Calu3 (cell line): ENCODE results near the gene ADGRE2. TPM values are rescaled to one million over a fixed set of nuclear protein-coding genes. Genes with fewer than 3 reads are reported as not detected.

ENCODE experiments used
- BruUV-seq: library from RNA; stranded (reverse); fragments of 400-500 nt; replicated peaks from 2 replicates; lab custom pipeline; 2021; lab: Mats Ljungman, UMichigan
- CTCF ChIA-PET: fragments of 300-600 bp; sonication (Branson Sonifier 250); formaldehyde crosslinking; loops from one replicate; lab custom pipeline; 2022; ENCODE audit warnings: antibody characterized with exemption; lab: Charles Lee
- DNase-seq: peaks from one replicate; pipeline ENCODE4 v3.0.0; 2022
- H3K27ac Mint-ChIP-seq: one replicate; pipeline ENCODE4 v1.8.0; 2022; ENCODE audit warnings: mixed read lengths; ENCODE audit not compliant: unreplicated experiment
- H3K27me3 Mint-ChIP-seq: one replicate; pipeline ENCODE4 v1.8.0; 2022; ENCODE audit warnings: mixed read lengths; ENCODE audit not compliant: unreplicated experiment
- H3K36me3 Mint-ChIP-seq: one replicate; pipeline ENCODE4 v1.8.0; 2022; ENCODE audit warnings: mild to moderate bottlenecking, moderate library complexity, mixed read lengths; ENCODE audit not compliant: insufficient read depth, unreplicated experiment
- H3K4me1 Mint-ChIP-seq: one replicate; pipeline ENCODE4 v1.8.0; 2022; ENCODE audit warnings: mild to moderate bottlenecking, low read depth, mixed read lengths; ENCODE audit not compliant: unreplicated experiment
- H3K4me3 Mint-ChIP-seq: one replicate; pipeline ENCODE4 v1.8.0; 2022; ENCODE audit warnings: mild to moderate bottlenecking, low read depth, moderate library complexity, mixed read lengths; ENCODE audit not compliant: unreplicated experiment
- H3K9me3 Mint-ChIP-seq: one replicate; pipeline ENCODE4 v1.8.0; 2022; ENCODE audit warnings: low read depth, mixed read lengths; ENCODE audit not compliant: unreplicated experiment
- intact Hi-C: fragments of 100-400 bp; cut with micrococcal nuclease; formaldehyde crosslinking; loops from one replicate; pipeline ENCODE4 v1.10.0; 2022; ENCODE audit not compliant: unreplicated experiment
- total RNA-seq: library from RNA; stranded (reverse); gene quantifications from 2 replicates; pipeline ENCODE4 v1.2.3, GENCODE V29; 2022
- TF ChIP-seq, protein P1 (sequence below): fragments of 200-600 bp; IDR thresholded peaks from one replicate; pipeline ENCODE4 v1.8.0; 2022; ENCODE audit warnings: antibody characterized with exemption; ENCODE audit not compliant: unreplicated experiment

ADGRE2 gene
- total RNA-seq, 1 experiment from 2014 or later: not detected

DNA sequence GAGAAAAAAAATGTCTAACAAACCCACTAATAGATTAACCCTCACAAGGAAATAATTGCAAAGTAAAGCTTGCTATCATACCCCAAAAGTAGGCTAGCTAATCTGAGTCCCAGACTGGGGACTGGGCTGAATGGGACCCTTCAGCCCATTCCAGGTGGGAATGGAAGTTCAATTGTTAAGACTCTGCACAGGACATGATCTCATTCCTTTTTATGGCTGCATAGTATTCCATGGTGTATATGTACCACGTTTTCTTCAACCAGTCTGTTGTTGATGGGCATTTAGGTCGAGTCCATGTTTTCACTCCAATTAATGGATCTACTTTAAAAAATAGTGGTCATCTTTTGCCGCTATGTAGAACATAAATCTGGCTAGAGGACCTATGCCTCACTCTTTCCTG, 38.7 kb upstream of the ADGRE2 start:
- CTCF ChIA-PET: no interaction called here
- no peak overlapping the region for H3K27ac Mint-ChIP-seq
- peaks cover 22% of the 10 kb centered on the region for H3K27me3 Mint-ChIP-seq
- no peaks in the 10 kb centered on the region for H3K36me3 Mint-ChIP-seq
- no peak for DNase-seq
- no peaks in the 10 kb centered on the region for H3K9me3 Mint-ChIP-seq
- intact Hi-C loops: no loop called here
- TF ChIP-seq, protein P1, sequence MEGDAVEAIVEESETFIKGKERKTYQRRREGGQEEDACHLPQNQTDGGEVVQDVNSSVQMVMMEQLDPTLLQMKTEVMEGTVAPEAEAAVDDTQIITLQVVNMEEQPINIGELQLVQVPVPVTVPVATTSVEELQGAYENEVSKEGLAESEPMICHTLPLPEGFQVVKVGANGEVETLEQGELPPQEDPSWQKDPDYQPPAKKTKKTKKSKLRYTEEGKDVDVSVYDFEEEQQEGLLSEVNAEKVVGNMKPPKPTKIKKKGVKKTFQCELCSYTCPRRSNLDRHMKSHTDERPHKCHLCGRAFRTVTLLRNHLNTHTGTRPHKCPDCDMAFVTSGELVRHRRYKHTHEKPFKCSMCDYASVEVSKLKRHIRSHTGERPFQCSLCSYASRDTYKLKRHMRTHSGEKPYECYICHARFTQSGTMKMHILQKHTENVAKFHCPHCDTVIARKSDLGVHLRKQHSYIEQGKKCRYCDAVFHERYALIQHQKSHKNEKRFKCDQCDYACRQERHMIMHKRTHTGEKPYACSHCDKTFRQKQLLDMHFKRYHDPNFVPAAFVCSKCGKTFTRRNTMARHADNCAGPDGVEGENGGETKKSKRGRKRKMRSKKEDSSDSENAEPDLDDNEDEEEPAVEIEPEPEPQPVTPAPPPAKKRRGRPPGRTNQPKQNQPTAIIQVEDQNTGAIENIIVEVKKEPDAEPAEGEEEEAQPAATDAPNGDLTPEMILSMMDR: no peak
- BruUV-seq: no TSS peak
- H3K4me3 Mint-ChIP-seq: no peak overlapping the region
- H3K4me1 Mint-ChIP-seq: no peaks in the 10 kb centered on the region

DNA sequence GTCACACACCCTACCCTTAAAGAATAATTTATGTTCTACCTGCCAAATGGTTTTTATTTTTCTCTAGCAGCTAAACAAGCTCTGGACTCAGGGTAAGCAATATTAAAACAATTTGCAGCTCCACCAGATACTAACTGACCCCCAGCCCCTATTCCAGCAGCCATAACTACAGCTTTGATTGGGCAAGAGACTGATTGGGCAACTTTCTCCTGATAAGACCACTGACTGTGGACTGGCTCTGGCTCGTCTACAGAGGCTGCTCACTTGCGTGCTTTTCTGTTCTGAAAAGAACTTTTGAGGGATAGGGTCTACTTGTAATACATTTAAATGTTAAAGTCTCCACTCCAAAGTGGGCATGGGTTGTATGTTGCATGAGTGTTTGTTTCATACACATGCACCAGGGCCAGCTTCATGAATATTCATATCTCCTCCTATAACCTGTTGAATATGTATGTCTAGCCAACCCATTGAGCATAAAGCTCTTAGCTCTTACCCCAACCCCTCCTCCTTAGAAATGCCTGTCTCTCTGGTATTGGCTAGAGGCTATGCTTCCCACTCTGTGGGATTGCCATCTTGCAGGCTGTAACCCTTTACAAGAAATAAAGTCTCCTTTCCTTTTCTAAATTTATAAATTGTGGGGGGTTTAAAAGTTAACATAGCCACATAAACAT, 36.8 kb upstream of the ADGRE2 start:
- Mint-ChIP-seq H3K36me3 (no peaks in the 10 kb centered on the region), H3K27me3 (peaks cover 4% of the 10 kb centered on the region), H3K4me1 (no peaks in the 10 kb centered on the region), H3K4me3 (no peak overlapping the region), H3K27ac (no peak overlapping the region), H3K9me3 (no peaks in the 10 kb centered on the region)
- no TSS peak for BruUV-seq
- intact Hi-C loops: no loop called here
- TF ChIP-seq, protein P1: no peak
- CTCF ChIA-PET: no interaction called here
- no peak for DNase-seq

DNA sequence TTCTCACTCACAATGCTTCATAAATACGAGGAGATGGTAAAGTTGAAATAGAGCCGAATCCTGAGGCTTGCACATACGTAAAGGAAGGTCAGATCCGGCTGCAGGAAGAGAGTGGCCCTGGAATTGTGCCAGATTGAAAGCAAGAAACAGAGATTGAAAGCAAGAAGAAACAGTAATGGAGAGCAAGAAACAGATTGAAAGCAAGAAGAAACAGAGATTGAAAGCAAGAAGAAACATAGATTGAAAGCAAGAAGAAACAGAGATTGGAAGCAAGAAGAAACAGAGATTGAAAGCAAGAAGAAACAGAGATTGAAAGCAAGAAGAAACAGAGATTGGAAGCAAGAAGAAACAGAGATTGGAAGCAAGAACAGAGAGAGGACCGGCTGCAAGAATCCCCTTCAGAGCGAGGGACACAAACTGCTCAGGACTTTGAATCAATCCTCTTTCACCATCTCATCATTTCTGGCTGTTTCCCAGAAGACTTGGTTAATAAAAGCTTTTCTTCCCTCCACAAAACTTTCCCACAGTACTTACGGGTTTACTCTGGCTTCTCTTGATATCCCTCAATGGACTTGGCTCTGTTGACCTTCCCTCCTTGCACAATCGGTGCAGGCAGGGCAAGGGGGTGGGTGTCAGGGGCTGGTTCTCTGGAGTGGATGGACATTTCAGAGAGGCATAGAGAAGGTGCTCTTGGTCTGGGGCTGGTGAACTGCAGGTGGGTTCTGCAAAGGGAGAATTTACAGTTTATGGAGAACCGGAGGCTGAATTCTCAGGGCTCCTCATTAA, 31.1 kb upstream of the ADGRE2 start:
- intact Hi-C loops: no loop called here
- H3K36me3 Mint-ChIP-seq: no peaks in the 10 kb centered on the region
- no TSS peak for BruUV-seq
- no peaks in the 10 kb centered on the region for H3K4me1 Mint-ChIP-seq
- no peak for DNase-seq
- H3K27ac Mint-ChIP-seq: no peak overlapping the region
- H3K4me3 Mint-ChIP-seq: no peak overlapping the region
- CTCF ChIA-PET: no interaction called here
- H3K9me3 Mint-ChIP-seq: no peaks in the 10 kb centered on the region
- TF ChIP-seq, protein P1: no peak
- peaks cover 17% of the 10 kb centered on the region for H3K27me3 Mint-ChIP-seq

DNA sequence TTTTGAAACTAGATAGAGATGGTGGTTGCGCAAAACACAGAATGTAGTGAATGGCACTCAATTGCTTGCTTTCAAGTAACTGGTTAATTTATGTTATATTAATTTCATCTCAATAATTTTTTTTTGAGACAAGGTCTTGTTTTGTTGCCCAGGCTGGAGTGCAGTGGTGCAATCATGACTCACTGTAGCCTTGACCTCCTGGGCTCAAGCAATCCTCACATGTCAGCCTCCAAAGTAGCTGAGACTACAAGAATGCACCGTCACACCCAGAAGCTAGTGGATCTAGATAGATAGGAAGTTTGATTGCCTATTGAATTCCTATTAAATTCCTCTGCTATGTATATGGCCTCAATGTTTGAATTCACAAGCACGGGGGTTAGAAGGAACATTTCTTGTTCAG, 26.4 kb upstream of the ADGRE2 start:
- BruUV-seq: no TSS peak
- H3K27me3 Mint-ChIP-seq: peaks cover 36% of the 10 kb centered on the region
- H3K4me1 Mint-ChIP-seq: no peaks in the 10 kb centered on the region
- CTCF ChIA-PET: no interaction called here
- intact Hi-C loops: no loop called here
- H3K36me3 Mint-ChIP-seq: no peaks in the 10 kb centered on the region
- TF ChIP-seq, protein P1: no peak
- H3K9me3 Mint-ChIP-seq: peaks cover 2% of the 10 kb centered on the region
- DNase-seq: no peak
- no peak overlapping the region for H3K4me3 Mint-ChIP-seq
- no peak overlapping the region for H3K27ac Mint-ChIP-seq
